Measurements from ENCODE around the gene NEBL.

Gene NEBL

DNA sequence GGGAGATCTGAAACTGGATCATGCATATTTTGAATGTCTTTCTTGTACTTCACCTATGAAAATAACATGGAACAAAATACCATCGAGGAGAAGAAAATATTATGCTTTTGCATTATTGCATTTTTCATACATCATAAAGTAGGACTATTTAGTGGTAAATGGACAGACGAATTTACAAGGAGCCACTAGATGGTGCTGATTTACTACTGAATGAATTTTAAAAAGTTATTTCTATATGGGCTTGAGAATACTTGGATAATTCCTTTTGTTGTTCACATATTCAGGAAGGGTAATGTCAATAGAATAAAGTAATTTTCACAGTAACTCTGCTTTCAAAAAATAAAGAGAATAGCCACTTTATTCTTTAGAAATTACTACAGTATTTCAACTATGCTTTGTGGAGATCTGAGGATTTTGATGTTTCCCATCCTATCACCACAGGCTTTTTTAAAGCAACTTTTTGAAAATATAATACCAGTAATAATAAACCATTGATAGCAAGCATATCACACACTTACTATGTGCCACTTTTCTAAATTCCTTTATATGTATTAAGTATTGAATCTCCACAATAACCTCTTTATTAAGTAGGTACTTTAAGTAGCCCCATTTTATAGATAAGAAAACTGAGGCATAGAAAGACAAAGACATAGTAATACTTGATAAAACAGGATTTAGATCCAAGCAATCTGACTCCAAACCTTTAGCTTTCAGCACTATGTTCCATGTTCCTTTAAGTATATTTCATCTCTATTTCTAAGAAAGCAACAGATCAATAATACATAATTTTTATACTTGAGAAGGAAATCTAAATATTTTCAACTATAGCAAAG, 38.6 kb downstream of the NEBL start:
- peak; percentile 48 for DNase-seq

DNA sequence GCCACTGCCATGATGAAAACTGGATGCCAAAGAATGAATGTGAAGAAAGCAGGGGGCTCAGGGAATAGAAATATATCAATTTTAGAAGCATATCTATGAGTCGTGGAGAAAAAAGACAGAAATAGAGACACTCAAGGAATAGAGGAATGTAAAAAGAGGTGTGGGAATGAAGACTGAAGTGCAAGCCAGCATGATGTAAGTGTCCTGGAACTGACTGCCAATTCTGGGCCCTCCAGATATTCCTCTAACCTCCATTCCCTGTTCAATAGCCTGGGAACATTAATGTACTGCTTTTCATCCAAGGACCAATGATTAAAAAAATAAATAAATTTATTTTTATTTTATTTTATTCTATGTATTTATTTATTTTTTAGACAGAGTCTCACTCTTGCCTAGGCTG, 40.6 kb downstream of the NEBL start:
- no peak for DNase-seq

DNA sequence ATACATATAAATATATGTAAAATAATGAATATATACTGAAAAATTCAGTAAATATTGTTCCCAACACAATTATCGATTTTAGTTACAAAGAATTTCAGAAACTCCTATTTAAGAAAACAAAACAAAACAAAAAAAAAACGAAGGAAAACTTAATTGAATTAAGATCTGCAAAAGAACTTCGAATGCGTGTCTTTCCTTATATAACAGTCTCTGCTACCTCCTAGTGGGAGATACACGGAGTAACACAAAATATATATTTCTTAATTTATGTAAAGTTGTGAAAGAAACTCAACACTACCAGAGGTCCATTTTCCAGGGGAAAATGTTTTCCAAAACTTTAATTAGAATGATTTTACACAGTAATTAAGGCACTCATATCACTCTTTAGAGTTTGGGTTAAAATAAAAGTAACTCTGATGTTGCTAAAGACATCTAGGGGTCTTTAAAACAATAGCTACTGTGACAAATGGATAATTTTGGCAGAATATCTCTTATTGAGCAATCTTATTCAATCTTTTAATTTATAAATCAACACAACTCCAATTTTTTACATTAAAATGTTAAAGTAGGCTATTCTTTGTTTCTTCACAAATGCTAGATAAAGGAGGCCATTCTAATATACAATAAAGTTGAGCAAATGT, 41.6 kb downstream of the NEBL start:
- DNase-seq = peak; percentile 51

DNA sequence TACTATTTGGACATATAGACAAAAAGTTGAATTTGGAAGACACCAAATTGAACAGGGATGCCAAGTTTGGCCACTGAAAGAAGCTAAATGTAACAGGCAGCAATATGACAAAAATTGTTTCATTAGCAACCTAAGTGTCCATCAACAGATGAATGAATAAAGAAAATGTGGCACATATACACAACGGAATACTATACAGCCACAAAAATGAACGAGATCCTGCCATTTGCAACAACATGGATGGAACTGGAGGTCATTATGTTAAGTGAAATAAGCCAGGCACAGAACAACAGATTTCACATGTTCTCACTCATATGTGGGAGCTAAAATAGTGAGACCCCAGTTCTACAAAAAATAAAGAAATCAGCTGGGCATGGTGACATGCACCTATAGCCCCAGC, 43.8 kb downstream of the NEBL start:
- DNase-seq = no peak

DNA sequence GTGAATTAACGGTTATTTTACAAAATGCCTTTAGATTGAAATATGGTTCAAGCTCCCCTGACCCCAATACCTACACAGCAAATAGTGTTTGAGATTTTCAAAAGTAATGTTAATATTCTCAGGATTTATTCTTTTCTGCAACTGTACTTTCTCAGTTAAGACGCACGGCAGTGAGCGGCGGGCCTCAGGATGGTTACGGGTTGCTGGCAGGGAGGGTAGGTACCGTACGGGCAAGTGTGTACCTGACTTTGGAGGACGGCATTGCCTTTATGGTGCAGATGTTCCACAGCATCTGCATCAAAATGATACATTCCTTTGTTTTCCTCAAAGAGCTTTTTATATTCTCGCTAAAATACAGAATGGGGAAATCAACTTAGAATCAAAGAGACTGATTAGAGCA, 44.8 kb downstream of the NEBL start:
- DNase-seq = no peak

DNA sequence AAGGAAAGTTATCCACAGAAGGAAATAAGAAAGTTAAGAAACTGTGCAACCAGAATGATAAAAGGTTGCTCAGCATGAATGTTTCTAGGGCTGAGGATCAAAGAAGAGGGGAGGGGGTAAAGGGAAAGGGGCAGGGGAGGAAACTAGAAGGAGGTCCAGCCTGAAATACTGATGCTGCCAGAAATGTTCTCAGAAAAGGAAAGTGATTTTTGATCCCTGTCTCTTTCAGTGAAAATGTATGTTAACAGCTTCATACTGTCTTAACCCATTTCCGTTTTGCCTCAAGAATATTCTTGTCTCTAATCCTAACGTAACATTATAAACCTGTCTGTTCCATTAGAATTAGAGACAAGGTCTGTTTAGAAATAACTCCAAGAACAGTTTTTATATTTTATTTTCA, 49.6 kb downstream of the NEBL start:
- DNase-seq = no peak

DNA sequence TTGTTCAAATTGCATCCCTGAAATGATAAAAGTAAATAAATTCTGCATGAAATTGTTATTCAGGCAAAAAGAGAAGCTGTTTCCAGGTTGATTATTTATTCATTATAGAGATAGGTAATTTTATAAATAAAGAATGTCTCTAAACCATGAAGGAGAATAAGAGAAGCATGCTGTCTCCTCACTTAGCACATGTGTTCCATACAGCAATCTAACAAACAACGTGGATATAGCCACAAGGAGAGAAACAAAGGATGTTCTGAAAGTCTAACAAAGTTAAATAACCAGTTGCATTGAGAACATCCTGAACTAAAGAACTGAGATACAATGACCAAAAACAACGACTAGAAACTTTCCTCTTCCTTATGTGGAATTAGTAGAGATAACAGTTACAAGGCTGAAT, 50.8 kb downstream of the NEBL start:
- no peak for DNase-seq

DNA sequence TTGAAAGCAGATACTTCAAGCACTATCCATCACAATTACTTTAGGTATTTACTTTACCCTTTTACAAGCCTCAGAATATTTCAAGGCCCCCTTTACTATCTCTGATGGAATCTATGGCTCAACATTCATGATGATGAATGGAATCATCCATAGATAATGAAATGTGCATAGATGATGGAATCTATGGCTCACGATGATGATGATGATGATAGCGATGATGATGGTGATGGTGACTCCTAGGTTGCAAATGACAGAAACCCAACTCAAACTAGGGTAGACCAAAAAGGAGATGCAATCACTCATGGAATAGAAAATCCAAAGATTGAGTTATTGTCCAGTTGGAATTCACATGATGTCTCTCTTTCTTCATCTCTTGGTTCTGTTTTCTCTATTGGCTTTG, 55.7 kb downstream of the NEBL start:
- no peak for DNase-seq

DNA sequence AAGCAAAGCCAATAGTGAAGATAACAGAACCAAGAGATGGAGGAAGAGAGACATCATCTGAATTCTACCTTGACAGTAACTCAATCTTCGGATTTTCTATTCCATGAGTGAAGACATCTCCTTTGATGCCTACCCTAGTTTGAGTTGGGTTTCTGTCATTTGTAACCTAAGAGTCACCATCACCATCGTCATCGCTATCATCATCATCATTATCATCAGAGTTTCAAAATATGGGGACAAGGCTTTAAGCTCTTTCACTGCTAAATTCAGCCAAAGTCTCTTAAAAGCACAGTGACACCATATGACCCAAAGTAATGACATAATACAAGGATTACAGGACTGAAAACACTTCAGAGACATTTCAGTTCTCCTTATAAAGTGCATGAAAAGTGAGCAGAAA, 57.2 kb downstream of the NEBL start:
- DNase-seq = no peak

DNA sequence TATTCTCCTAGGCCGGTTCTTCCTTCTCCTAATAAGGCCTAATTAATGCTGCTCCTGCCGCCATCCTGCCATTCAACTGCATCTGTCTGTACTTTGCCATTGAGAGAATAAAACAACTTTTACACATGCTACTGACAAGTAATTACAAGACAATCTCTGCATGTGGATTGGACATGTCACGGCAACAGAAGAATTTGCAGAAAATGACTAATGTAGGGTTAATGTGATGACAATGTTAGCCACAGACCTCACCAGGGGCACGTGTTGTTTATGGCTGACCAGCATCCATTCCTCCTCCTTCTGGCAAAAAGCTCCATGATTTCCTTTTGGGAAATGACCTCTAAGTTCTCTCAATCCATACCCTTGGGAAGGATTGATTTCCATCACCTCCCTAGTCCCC, 58.0 kb downstream of the NEBL start:
- DNase-seq = no peak

DNA sequence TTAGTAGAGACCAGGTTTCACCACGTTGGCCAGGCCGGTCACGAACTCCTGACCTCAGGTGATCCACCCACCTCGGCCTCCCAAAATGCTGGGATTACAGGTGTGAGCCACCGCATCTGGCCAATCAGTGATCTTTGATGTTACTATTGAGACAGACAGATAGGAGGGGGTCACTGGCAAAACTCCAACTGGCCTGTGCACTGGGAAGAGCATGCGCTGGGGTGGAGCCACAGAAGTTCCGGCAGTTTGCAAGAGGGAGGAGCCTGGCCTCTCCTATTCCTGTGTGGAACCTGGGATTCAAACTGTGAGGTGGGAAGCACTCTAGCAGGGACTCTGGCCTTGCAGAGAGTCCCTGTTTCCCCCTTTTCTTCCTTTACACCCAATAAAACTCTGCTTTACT, 60.7 kb downstream of the NEBL start:
- DNase-seq = no peak

DNA sequence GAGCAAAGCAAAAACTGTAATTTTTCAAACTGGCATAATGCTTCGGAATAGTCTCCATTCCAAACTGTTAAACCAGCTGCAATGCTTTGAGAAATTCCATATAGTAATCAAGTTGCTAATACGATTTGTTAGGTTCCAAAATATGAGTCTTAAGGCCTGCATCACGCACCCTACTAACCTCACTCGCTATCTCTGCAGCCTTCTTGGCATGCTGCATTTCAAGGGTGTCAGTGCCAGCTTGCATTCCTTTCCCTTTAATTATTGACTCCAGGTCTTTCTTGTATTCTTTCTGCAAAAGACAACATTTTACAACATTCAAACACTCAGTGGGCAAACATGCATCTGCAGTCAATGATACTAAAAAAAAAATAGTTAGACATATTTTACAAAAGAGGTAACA, 61.8 kb downstream of the NEBL start:
- no peak for DNase-seq

DNA sequence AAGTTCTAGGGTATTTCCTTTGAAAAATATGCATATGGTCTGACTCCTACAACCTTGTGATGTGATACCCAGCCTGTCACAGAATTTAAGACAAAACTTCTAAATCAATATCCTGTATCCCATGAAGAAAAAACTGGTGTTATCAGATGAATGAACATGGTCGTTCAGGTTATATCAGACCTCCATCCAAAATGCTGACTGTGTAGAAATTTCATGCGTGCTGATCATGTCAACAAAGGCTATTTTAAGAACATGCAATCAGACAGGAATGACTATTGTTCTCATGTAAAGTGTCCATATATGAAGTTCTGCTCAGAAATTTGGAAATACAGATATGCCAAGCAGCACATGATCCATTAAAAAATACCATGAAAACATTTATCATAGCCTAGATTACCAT, 62.3 kb downstream of the NEBL start:
- DNase-seq = no peak

DNA sequence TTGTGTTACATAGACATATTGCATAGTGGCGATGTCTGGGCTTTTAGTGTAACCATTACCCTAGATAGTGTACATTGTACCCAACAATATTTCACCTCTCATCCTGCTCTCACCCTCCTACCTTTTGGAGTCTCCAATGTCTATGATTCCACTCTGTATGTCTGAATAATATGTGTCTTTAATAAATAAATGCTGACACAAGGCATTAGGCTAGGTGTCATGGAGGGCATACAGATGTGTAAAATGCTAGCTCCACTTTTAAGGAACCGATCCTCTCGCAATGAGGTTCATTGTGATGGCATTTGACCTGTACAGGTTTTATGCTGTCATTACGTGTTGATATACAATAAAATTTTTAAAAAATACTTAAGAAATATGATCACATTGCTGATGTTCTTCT, 74.3 kb downstream of the NEBL start:
- DNase-seq = no peak

DNA sequence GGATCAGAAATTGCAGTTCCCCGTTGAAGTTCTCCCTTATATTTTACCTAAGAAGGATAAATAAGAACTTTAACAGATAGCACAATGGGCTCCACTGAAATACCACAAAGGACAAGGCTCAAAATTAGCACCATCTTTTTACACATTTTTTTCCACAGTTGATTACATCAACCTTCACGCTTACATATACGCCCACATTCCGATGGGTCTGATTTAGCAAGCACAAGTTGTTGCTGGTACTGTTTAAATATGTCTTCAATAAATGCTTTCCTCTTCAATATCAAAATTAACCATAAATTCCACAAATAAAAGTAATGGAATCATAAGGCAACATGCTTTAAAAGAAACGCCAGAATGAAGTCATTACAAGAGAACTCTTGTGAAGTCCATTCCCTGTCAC, 79.5 kb downstream of the NEBL start:
- DNase-seq = no peak

DNA sequence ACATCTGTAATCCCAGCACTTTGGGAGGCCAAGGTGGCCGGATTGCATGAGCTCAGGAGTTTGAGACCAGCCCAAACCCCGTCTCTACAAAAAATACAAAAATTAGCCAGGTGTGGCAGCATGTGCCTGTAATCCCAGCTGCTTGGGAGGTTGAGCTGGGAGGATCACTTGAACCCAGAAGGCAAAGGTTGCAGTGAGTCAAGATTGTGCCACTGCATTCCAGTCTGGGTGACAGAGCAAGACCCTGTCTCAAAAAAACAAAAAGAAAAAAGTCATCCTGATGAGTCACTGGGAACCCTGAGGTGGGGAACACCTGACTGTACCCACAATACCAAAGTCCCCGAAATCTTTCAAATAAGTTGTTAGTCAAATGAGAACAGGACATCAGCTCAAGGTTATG, 80.0 kb downstream of the NEBL start:
- DNase-seq = no peak

DNA sequence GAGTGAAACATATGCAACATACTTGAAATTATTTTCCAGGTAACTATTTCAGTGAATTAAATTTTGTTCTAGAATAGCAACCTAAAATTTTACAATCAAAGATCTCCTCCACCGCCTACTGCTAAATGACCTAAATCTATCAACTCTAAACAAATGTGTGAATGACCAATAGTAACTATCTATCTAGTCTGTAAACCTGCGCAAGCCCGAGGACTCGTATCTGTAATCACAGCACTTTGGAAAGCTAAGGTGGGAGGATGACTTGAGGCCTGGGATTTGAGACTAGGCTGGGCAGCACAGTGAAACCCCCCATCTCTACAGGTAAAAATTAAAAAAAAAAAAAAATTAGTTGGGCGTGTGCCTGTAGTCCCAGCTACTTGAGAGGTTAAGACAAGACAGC, 83.0 kb downstream of the NEBL start:
- DNase-seq = no peak

DNA sequence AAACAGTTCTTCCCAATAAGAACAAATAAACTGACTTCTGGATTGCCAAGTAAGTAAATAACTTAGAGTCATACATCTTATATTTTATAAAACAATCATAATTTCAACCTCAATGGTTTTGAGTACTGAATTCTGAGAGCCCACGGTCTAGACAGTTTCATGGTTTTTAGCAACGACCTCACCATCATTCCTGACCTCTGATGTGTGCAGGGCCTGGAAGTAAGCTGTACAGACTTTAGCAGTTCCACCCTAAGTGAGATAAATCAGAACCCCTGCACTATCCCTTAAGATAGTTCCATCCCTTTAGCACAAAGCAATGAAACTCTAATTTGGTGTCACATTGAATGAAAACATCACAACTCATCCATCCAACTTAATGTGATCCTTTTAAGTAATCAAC, 86.0 kb downstream of the NEBL start:
- no peak for DNase-seq

DNA sequence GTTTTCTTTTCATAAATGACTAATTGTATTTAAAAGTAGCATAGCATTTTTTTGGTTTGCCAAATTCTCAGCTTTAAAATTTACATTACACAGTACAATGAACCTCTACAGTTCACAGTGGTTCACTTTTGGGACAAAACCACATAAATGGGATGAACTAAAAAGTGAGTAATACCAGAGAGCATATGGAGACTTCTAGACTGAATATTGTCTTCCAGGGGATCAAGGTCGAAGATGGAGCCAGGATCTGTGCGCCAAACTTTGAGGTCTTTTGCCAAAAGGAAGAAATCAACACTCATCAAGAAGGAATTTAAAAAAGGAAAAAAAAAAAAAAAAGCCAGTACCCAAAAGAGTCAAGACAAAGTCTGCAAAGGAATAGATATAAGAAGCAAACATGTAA, 87.5 kb downstream of the NEBL start:
- DNase-seq = no peak

DNA sequence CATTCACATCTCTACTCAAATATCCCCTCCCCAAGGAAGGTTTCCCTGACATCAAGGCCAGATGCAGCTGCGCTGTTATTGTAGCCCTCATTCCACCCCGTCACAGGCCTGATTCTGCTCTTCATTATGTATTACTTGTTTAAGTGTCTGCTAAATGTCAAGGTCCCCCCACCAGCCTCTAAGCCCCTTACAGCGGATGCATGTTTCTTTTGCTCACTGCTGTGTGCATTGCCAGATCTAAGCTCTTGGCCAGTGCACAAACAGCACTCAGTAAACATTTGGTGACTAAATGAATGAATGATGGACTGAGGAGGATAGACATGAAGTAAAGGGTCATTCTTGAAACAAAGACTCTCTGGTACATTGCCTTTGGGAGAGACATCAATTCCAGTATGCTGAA, 90.6 kb downstream of the NEBL start:
- no peak for DNase-seq

DNA sequence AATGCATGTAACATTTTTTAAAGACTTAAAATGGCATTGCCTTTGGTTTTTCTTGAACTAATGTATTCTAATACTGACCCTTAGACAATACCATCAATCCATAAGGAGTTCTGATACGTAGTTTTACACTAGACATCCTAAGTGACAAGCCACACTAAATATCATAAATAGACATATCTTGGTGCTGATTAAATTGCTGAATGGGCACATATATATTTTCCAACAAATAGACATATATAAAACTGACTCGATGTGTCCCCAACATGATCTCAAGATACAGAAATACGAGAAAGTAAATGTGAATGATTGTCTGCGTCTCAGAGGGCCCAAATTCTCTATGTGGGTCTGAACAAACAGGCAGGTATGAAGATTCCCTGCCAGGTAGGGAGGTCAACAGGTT, 99.8 kb downstream of the NEBL start:
- DNase-seq = no peak

DNA sequence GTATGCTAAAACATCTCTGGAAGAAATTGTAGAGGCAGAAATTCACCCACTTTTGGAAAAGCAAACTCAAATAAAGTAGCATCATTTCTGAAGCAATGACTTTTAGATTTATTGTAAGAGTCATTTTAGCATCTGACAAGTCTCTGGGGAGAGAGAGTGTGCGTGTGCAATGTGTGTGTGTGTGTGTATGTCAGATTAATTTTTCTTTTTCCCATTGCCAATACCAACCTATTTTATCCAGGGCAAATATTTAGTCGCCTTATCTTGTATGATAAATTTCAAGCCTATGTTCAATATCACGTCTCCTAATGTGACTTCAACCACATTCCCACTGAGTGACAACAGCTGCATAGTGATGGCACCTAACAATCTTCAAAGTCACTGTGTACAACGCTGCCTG, 101.7 kb downstream of the NEBL start:
- DNase-seq = no peak

DNA sequence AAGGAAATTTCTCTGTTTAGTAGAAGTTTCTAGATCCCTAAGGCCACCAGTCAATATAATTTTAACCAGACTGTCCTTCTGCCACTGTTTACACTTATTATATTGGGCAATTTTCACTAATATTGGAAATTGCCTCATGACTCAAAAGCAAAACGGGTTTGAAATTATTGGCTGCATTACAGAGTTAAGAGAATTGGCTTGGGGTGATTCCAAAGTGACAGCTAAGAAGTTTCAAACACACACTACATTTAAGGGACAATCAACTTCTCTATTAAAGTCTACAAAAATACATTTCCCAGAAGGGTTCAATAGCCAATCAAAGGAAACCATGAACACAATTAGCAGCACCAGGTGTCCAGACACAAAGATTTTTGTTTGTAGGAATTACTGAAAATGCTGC, 111.9 kb downstream of the NEBL start:
- DNase-seq = no peak

DNA sequence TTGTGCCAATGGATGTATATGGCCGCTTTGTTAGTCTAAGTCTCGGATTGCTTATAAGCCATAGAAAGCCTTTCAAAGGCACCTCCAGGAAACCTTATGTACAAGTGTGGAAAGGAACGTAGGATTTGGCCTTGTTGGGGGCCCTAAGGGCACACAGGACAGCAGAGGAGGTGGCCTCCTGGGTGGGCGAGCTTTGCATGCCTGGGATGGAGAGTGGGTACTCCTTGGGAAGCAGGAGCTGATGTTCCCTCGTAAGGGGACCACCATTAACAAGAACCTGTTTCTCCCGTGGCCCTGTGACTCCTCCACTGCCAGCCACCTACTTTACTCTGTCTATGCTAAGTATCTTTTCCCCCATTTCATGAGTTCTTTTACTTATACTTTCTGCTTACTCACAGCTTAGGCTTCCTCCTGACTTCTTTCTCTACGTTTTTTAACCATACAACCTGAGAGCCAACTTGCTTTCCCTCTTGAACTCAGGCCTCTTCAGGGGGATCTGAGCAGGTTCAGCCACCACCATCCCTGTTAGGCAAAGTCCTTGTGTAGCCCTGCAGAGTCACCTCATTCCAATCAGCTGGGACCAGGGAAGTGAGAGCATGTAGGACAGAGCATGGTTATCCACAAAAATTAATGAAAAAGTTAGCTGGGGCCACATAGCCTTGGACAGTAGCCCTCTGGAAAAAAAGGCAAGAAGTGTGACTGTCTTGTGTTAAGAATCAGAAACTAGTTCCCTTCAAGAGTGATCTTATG, 118.9 kb downstream of the NEBL start:
- DNase-seq = no peak

Measured in NCI-H82 (cell line).